SK-N-SH (cell line): ENCODE measurements around the gene NOD1. TPM values are rescaled to one million over a fixed set of nuclear protein-coding genes. Genes with fewer than 3 reads are reported as not detected.

Source experiments
- CTCF ChIP-seq: fragments of 200-600 bp; sonication (generic); IDR thresholded peaks from 2 replicates; pipeline ENCODE4 v1.6.1; 2017; ENCODE audit warnings: antibody characterized with exemption, mild to moderate bottlenecking, moderate library complexity
- EP300 ChIP-seq, 2 experiments: IDR thresholded peaks; 2 replicates each; pipeline versions ENCODE4 v1.4.0 to v1.6.1; 2012; ENCODE audit warnings: borderline replicate concordance in 1 of 2, low read depth in 1 of 2, low read length in 1 of 2
- FOSL2 ChIP-seq: IDR thresholded peaks from 2 replicates; pipeline ENCODE4 v1.4.0; 2012; ENCODE audit warnings: low read depth, mild to moderate bottlenecking, moderate library complexity, borderline replicate concordance
- GABPA ChIP-seq: IDR thresholded peaks from 2 replicates; pipeline ENCODE4 v1.4.0; 2012; ENCODE audit warnings: low read depth, mild to moderate bottlenecking
- GATA2 ChIP-seq: sonication (generic); formaldehyde crosslinking; IDR thresholded peaks from 2 replicates; pipeline ENCODE4 v1.5.0; 2020; ENCODE audit warnings: mild to moderate bottlenecking, missing genetic modification reagents
- JUND ChIP-seq: IDR thresholded peaks from 2 replicates; pipeline ENCODE4 v1.4.0; 2012
- MAX ChIP-seq: IDR thresholded peaks from 2 replicates; pipeline ENCODE4 v1.4.0; 2012; ENCODE audit warnings: low read depth
- NFIC ChIP-seq: IDR thresholded peaks from 2 replicates; pipeline ENCODE4 v1.4.0; 2012; ENCODE audit warnings: borderline replicate concordance
- NRF1 ChIP-seq: IDR thresholded peaks from 2 replicates; pipeline ENCODE4 v1.6.1; 2012; ENCODE audit warnings: low read depth, mild to moderate bottlenecking, low read length
- PBX3 ChIP-seq: IDR thresholded peaks from 2 replicates; pipeline ENCODE4; 2012
- POLR2AphosphoS5 ChIP-seq: IDR thresholded peaks from 2 replicates; pipeline ENCODE4 v1.6.1; 2012; ENCODE audit warnings: low read depth, low read length
- RCOR1 ChIP-seq: fragments of 150-350 bp; IDR thresholded peaks from 2 replicates; pipeline ENCODE4 v1.6.1; 2017; ENCODE audit warnings: antibody characterized with exemption, low read length
- SIN3A ChIP-seq: IDR thresholded peaks from 2 replicates; pipeline ENCODE4 v1.6.1; 2012; ENCODE audit warnings: low read depth, mild to moderate bottlenecking, low read length, moderate library complexity, borderline replicate concordance
- TAF1 ChIP-seq: IDR thresholded peaks from 2 replicates; pipeline ENCODE4 v1.6.1; 2012; ENCODE audit warnings: low read depth, mild to moderate bottlenecking, low read length, moderate library complexity, borderline replicate concordance
- TCF12 ChIP-seq: IDR thresholded peaks from 2 replicates; pipeline ENCODE4 v1.4.0; 2012
- TEAD4 ChIP-seq: IDR thresholded peaks from 2 replicates; pipeline ENCODE4 v1.4.0; 2012; ENCODE audit warnings: mild to moderate bottlenecking, borderline replicate concordance; ENCODE audit not compliant: insufficient read depth
- YY1 ChIP-seq: IDR thresholded peaks from 2 replicates; pipeline ENCODE4 v1.4.0; 2012; ENCODE audit warnings: low read depth, mild to moderate bottlenecking
- ZBTB33 ChIP-seq: IDR thresholded peaks from 2 replicates; pipeline ENCODE4 v1.4.0; 2012; ENCODE audit warnings: low read depth, borderline replicate concordance
- polyA plus RNA-seq, 3 experiments: library from polyadenylated mRNA; depleted of rRNA; stranded (reverse); fragments of >200 nt; gene quantifications; 2 replicates each; pipeline ENCODE4 v1.2.3, GENCODE V29; 2012
- TF ChIP-seq, protein P1 (sequence below): IDR thresholded peaks from 2 replicates; pipeline ENCODE4 v1.4.0; 2012; ENCODE audit warnings: low read depth, borderline replicate concordance

Gene NOD1
- polyA plus RNA-seq, 1 of the 3 experiments (the other 2 are of a cell fraction) = 5.5 TPM

DNA sequence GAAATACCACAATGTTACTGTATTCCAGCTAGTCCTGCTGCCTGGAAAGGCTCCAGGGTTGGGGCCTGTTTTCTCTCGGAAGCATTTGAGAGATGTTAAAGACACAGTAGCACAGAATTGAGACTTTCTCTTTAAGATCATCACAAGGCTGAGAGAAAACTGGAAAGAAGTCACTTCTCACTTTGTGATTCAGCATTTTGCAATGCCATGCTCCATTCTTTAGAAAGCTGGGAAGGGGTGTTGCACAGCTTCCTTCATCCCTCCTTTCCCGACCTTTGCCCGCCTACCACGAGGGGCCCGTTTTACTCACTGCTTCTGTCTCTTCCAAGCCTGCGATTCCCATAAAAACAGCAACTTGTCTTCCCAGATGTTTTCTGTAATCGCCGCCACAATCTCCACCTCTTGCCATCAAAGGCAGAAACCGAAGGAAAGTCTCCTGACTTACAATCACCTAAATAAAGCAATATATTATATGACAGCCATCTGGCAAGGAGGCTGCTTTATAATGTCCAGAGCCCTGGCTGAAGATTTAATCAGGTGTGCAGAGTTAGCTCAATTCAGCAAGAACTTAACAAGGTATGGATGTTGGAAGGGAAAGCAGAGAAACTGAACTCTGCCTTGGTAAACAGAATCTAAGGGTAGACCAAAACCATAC lies 18.9 kb downstream of the NOD1 start (continued):
- TF ChIP-seq EP300 (IDR thresholded peaks at IDR 0.05; ENCODE audit: borderline replicate concordance in 1 of 2, low read depth in 1 of 2, low read length in 1 of 2) (peak; percentile 13 to 87; a peak in 2 of 4 replicates), NRF1 (no peak), POLR2AphosphoS5 (peak; percentile 41; the same call in 1 of the 2 replicates), FOSL2 (peak; percentile 72; the same call in 1 of the 2 replicates), SIN3A (no peak), TCF12 (peak; percentile 86), MAX (peak; percentile 89), GABPA (no peak), TAF1 (no peak), RCOR1 (peak; percentile 32; the same call in 1 of the 2 replicates), NFIC (peak; percentile 18; the same call in 1 of the 2 replicates), GATA2 (peak; percentile 96), YY1 (no peak), ZBTB33 (no peak), JUND (peak; percentile 58), CTCF (no peak), PBX3 (peak; percentile 67), TEAD4 (no peak)
- TF ChIP-seq, protein P1, sequence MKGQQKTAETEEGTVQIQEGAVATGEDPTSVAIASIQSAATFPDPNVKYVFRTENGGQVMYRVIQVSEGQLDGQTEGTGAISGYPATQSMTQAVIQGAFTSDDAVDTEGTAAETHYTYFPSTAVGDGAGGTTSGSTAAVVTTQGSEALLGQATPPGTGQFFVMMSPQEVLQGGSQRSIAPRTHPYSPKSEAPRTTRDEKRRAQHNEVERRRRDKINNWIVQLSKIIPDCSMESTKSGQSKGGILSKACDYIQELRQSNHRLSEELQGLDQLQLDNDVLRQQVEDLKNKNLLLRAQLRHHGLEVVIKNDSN = no peak; the same call in 1 of the 2 replicates
